GM23248 (cell line): ENCODE results near the gene ERC2.

Experiments used
- EZH2 ChIP-seq: fragments of 200-600 bp; sonication (generic); IDR thresholded peaks from 2 replicates; pipeline ENCODE4 v1.6.1; 2018; ENCODE audit warnings: antibody characterized with exemption, mild to moderate bottlenecking; ENCODE audit not compliant: insufficient read depth, poor library complexity, severe bottlenecking
- EZH2phosphoT487 ChIP-seq: fragments of 200-600 bp; sonication (generic); IDR thresholded peaks from 2 replicates; pipeline ENCODE4 v1.6.1; 2018; ENCODE audit warnings: antibody characterized with exemption, moderate library complexity, mild to moderate bottlenecking, low read depth; ENCODE audit not compliant: insufficient read depth

DNA sequence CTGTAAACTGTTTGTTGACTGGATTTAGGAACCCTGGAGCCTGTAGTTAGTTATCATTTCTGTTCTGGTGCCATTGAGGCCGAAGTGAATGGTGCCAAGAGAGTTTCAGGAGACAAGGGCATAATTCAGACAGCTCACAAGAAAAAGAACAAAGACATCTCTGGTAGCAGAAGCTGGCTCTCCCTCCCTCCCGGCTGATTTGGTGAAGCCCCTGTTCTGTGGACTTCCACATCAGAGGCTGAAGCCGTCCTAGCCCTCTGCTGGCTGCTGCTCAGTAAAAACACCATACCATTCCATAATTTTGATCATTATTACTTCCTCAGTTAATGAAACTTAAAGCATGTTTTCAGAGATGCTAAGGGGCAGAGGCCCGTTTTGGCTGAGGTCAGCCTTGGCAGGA is 599.9 kb downstream of the ERC2 start:
- no peak for TF ChIP-seq EZH2
- no peak for TF ChIP-seq EZH2phosphoT487
